HG03280 (cell line): ENCODE measurements around the gene SCAP.
"Not testable (repeated sequence)": the region's sequence is repeated elsewhere in the genome, so short reads cannot be mapped to it uniquely, and the experiment has no call there.

Source experiments
- ATAC-seq: cut with Tn5 transposase; IDR thresholded peaks from one replicate; pipeline ENCODE4 v1.9.1; 2021; ENCODE audit warnings: mild to moderate bottlenecking, moderate library complexity; ENCODE audit not compliant: unreplicated experiment

Gene SCAP

DNA sequence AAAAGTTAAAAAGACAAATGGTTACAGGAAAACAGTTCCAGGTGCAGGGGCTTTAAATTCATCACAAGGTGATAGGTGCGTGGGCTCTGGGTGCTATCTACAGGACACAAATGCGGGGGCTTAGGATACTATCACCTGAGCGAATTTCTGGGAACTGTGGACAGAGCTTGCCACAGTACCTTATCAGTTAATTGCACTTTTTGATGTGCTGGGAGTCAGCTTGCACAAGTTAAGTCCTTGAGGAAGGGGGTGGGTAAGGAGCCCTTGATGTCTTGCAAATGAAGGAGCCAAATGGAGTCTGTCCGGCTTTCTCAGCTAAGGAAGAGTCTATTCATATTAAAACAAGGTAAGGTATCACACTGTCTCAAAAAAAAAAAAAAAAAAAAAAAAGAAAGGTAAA is 6.0 kb upstream of the SCAP start:
- ATAC-seq, result not testable (repeated sequence)

DNA sequence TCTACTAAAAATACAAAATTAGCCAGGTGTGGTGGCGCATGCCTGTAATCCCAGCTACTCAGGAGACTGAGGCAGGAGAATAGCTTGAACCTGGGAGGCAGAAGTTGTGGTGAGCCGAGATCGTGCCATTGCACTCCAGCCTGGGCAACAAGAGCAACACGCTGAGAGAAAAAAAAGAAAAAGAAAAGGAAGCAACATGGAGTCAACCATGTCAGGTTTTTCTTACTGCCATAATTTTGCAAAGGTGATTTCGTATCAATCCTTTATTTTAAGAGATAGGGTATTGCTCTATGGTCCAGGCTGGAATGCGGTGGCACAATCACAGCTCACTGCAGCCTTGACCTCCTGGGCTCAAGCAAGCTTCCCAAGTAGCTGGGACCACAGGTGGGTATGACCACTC is 4.5 kb upstream of the SCAP start:
- ATAC-seq, result not testable (repeated sequence)

DNA sequence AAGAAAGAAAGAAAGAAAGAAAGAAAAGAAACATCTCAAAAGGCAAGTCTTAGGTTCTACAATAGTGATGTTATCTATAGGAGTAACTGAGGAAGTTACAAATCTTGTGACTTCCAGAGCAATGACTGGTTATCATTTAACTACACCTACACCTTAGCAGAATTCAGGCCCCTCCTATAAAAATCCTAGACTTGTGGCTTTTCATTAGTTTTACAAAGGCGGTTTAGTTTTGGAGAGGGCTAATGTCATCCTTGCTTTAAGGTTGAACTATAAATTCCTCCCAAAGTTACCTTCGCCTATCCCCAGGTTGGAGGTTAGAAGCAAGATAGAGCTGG is 4.1 kb upstream of the SCAP start:
- ATAC-seq, result no peak

DNA sequence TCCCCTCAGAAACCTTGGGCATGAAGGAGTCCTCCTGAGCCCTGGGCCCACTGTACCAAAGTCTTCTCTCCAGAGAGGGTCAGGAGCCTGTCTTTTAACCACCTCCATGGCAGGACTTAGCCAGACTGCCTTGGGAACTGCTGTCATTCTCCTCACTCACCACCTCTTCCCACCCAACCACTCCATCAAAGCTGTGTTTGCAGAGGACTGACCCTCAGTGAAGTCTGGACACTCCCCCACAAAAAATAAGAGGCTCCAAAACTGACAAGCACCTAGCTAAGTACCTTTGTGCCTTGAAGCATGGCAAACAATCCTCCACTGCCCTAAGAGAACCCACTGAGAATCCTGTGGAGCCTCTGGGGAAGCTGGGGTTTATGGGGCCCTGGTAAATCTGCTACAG is 2.3 kb upstream of the SCAP start:
- no peak for ATAC-seq

DNA sequence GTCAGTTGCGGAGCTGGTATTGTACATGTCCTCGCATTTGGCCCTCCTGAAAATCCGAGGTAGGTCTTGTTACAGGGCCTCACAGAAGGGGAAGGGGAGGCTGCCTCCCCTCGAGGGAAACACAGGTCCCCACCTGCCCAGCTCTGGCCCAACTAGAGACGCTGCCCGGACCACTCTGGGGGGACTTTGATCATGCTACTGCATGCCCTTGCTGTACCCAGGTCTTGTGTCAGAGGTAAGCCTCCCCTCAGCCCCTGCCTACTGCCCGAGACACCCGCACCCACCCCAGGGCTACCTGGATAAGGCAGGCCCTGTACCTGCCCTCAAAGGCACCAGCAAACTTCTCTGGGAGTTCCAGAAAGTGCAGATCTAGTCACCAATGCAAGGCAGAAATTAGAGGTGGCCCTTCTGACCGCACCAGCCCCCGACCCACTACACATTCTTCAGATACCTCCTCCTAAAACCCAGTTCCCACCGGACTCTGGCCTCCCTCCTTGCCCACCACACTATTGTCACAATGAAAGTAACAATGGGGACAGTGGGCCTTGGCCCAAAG is 981 bp upstream of the SCAP start:
- ATAC-seq, result no peak

DNA sequence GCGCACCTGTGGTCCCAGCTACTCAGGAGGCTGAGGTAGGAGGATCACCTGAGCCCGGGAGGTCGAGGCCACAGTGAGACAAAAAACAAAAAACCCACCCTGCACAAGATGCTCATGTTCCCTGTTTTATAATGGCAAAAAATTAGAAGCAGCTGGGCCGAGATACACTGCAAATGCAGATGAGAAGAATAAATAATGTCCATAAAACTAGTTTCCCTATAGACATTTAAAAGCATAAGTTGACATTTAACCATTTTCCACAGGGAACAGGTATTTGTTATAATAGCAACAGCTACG is 537 bp upstream of the SCAP start:
- no peak for ATAC-seq

DNA sequence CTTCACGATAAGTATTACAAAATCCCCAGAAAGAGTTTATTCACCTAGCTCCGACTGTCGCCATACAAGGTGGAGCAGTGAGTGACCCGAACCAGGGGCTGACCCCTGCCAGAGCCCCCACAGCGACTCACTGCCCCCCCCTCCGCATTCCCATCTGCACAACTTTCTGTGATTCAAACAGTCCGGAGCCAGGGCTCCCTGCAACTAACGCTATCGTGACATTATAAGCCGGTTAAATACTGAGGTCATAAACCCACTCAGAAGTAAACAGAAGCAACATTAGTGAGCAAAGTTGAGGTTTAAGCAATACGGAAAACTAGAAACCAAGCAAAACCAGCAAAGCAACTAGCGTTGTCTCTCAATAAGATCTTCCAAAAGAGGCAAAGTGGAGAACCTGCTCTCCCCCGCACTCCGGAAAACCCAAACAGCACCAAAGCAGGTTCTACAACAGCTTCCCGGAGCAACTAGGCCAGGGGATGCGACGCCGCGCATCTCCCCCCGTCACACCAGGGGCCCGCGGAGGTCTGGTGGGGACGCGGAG is 642 bp downstream of the SCAP start:
- ATAC-seq, result no peak

DNA sequence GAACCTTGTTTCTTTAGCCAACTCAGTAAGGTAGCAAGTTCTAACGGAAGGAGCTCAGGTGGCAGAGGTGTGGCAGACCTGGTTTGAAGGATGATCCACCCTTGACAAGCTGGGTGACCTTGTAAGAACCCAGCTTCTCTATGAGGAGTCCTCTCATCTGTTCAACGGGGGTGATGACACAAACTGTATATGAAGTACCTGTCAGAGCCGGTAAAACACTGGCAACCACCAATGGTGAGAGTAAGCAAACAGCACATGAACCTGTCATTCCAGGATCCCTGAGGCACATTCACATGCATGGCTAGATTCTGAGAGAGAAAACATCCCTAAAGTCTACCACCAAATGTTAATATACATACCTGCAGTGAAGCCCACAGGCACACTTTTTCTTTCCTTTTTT is 2.4 kb downstream of the SCAP start:
- no peak for ATAC-seq

DNA sequence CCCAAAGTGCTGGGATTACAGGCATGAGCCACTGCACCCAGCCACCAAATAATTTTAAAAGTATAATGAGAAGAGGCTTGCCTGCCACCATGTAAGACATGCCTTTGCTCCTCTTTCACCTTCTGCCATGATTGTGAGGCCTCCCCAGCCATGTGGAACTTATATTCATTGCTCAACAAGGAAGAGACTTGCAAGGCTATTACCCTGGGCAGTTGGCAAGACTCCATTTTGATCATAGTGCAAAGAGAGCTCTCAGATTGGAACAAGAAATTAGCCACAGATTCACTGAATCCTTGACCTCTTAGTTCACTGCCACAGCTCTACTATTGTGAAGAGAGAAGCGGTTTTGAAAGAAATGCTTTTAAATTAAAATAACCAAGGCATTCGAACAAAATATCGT is 6.1 kb downstream of the SCAP start:
- no peak for ATAC-seq

DNA sequence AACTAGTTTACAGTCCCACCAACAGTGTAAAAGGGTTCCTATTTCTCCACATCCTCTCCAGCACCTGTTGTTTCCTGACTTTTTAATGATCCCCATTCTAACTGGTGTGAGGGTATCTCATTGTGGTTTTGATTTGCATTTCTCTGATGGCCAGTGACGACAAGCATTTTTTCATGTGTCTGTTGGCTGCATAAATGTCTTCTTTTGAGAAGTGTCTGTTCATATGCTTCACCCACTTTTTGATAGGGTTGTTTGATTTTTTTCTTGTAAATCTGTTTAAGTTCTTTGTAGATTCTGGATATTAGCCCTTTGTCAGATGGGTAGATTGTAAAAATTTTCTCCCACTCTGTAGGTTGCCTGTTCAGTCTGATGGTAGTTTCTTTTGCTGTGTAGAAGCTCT is 7.4 kb downstream of the SCAP start:
- ATAC-seq, result not testable (repeated sequence)

DNA sequence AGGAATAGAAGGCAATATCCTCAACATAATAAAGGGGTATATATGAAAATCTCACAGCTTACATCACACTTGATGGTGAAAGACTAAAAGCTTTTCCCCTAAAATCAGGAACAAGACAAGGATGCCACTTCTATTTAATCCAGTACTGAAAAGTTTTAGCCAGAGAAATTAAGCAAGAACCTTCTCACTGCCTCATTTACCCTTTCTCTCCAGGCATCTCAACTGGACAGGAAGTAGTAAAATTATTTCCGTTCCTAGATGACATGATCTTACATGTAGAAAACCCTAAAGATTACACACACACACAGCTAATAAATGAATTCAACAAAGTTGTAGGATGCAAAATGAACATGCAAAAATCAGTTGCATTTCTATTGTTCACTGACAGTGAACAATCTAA is 11.2 kb downstream of the SCAP start:
- ATAC-seq, result no peak

DNA sequence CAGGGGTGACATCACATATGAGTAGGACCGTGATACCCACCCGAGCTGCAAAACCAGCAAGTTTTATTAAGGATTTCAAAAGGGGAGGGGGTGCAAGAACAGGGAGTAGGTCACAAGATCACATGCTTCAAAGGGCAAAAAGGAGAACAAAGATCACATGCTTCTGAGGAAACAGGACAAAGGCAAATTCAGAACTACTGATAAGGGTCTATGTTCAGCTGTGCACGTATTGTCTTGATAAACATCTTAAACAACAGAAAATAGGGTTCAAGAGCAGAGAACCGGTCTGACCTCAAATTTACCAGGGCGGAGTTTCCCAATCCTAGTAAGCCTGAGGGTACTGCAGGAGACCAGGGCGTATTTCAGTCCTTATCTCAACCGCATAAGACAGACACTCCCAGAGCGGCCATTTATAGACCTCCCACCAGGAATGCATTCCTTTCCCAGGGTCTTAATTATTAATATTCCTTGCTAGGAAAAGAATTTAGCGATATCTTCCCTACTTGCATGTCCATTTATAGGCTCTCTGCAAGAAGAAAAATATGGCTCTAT is 16.1 kb downstream of the SCAP start:
- ATAC-seq, result not testable (repeated sequence)

DNA sequence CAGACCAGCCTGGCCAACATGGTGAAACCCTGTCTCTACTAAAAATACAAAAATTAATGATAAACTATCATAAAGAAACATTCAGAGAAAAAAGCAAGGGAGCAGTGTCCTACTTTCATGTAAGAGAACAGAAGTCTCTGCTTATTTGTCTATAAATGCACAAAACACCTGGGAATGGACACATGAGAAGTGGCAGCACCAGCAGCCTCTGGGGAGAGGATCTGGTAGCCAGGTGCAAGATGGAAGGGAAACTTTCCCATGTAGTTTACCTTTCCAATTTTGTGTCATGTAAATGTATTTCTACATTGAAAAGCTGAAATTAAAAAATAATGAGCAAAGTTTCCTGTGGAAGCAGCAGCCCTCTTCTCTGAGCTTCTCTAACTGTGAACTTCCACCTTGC is 18.8 kb downstream of the SCAP start:
- ATAC-seq, result no peak

DNA sequence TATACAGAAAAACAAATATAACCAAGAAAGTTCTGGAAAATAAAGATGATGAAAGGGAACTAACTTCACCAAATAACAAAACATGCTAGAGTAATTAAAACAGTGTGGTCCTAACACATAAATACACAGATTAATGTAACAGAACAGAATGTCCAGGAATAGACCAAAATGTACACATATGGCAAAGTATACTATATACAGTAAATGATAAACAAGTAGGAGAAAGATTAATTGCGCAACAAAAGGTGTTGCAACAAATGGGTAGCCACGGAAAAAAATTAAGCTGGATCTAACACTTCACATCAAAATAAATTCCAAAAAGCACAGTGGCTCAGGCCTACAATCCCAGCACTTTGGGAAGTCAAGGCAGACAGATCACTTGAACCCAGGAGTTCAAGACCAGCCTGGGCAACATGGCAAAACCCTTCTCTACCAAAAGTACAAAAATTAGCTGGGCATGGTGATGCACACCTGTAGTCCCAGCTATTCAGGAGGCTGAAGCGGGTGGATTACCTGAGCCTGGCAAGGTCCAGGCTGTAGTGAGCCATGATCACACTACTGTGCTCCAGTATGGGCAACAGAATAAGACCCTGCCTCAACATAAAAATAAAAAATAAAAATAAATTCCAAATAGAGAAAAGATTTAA is 19.8 kb downstream of the SCAP start:
- no peak for ATAC-seq

DNA sequence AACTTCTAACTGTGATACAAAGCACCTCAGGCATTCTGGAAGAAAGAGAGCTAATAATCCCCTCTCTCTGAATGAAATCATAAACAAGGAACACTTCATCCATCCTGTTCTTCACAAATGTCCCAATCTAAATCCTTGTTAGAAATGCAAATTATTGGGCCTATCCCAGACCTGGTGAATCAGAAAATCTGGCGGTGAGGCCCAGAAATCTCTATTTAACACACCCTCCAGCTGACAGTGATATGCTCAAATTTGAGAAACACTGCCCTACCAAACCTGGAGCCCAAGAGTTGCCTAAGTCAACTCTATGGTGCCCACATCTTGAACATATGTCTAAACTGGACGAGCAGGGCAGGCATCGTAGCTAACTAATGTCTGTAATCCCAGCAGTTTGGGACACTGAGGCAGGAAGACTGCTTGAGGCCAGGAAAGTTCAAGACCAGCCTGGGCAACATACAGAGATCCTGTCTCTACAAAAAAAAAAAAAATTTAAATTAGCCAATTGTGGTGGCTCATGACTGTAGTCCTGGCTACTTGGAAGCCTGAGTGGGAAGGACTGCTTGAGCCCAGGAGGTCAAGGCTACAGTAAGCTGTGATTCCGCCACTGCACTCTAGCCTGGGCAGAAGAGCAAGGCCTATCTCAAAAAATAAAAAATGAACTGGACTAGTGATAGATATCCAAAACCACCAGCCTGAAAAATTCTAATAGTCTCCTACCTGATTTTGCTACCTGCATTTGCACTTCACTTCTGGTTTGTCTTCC is 23.1 kb downstream of the SCAP start:
- ATAC-seq, result no peak

DNA sequence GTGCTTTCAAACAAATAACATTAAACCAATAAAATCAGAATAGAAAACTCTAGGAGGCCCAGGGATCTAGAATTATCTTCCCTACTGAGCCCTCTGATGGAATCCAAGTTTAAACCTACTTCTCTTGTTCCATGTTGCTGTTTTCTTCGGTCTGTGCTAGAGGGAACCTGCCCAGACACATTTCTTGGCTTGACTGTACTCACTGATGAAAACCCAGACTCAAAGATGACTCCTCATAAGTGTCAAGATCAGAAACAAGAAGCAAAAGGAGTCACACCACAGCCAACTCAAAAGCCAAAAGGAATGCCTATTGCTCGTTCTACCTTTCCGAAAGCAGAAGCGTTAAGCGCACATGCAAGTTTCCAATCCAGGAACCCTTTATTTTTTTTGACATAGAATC is 31.6 kb downstream of the SCAP start:
- ATAC-seq, result no peak

DNA sequence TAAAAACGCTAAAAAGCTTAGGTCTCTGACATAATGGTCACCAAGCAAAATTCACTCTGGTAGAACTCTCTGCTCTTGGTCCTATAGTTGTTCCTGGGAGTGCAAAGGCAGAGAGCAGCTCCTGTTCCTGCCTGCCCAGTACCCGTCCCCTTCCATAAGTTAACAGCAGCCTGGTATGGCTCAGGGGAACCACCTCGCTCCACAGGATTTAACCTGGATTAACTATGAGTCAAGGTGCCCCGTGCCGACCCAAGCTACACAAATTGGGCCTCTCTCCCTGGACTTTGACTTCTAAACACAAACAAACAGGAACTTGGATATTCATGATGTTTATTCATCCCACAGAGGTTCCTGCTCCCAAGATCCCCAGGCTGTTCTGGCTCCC is 32.1 kb downstream of the SCAP start:
- ATAC-seq, result no peak

DNA sequence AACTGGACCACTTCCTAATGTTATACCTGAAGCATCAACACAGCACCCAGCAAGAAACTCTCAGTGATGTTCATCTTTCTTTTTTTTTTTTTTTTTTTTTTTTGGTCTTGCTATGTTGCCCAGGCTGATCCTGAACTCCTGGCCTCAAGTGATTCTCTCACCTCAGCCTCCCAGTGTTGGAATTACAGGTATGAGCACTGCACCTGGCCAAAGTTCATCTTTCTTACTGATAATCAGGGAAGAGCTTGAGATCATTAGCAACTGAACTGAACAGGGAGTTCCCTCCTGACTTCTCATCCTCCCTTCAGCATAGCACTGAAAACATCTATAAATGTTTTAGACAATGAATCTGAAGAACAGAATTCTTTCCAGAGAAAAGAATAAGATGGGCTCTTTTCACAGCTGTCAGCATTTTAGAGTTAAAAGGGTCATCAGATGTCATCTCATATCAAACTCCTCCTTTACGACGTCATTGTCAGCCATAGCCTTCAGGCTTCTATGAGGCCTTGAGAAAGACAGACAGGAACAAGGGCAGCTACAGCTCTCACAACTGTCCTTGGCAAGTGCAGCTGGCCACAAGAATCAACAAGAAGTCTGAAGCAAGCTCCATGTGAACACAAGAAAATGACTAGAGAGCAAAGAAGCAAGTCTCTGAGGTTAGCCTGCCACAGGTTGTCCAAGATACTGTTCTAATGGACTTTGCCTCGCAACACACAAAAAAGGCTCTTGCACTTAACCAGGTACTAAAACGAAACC is 33.8 kb downstream of the SCAP start:
- ATAC-seq, result no peak

DNA sequence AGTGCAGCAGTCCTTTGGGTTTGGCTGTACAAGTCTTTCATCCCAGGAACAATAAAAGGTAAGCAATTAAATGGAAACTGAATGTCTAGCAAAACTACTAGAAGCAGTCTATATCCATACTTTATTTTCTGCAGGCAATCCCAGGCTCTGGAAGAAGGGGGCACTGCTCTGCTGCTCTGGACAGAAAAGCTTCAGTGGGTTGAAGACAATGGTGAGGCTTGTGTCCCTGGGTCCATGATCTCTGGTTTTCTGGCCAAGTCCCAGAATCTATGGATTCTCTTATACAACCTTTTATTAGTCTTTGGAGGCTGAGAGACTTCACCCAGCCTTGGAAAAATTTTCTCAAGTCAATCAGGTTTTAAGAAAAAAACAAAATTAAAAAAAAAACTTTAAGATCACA is 35.6 kb downstream of the SCAP start:
- no peak for ATAC-seq

DNA sequence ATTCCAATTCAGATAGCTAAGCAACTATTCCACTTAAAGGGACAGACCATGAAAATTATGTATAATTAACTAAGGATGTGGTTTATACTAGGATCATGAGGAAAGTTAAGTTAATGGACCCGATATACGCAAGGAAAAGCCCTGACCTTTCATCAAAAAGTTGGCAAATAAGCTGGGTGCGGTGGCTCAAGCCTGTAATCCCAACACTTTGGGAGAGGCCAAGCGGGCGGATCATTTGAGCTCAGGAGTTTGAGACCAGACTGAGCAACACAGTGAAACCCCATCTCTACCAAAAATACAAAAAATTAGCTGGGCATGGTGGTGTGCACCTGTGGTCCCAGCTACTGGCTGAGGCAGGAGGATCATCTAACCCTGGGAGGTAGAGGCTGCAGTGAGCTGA is 39.6 kb downstream of the SCAP start:
- ATAC-seq, result no peak

DNA sequence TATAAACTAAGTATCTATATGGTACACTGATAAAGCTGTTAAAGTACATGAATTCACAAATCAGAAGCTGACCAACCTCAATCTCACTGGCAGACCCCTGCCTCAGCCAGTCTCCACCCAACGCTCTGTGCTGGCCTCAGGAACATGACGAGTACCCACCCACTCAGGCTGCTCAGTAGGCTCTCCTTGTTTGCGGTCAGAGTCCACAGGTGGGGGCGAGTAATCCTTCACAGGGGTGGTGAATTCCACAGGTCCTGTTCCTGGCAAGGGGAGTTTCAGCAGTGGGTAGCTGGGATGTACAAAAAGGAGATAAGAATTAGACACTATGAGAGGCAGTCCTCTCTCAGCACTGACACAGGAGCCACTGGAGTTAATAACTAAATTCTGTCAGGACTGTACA is 40.9 kb downstream of the SCAP start:
- ATAC-seq, result no peak

DNA sequence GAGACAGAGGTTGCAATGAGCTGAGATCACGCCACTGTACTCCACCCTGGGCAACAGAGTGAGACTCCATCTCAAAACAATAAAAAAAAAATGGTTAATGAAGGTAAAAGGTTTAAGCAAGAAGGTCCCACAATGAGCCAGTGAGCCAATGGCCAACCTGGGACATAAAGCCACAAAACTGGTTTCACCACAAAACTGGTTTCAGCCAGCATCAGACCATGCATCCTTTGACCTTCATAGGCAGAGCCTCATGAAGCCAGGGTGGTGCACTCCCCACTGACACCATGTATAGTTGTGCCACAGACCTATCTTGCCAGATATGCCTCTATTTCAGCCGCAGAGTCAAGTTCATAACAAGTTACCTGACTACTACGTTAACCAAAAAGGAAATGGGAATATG is 41.9 kb downstream of the SCAP start:
- no peak for ATAC-seq
